VCaP (cell line): ENCODE measurements around the gene ELOF1.

Source experiments
- H3K27ac ChIP-seq: fragments of 450-650 bp; 2 replicates; pipeline ENCODE4 v1.5.1; 2017
- CTCF ChIP-seq: fragments of 450-650 bp; conservative IDR thresholded peaks from 2 replicates; pipeline ENCODE4 v1.5.1; 2017; ENCODE audit warnings: mild to moderate bottlenecking, moderate library complexity

The ELOF1 gene

GRCh38 chr19:11505032-11505503 is 54.0 kb downstream of the ELOF1 start:
- peak overlapping the region; percentile 92 for H3K27ac ChIP-seq
- TF ChIP-seq CTCF = no peak

GRCh38 chr19:11504502-11505031 is 54.5 kb downstream of the ELOF1 start:
- TF ChIP-seq CTCF = no peak
- peak overlapping the region; percentile 92 for H3K27ac ChIP-seq
